GM20000 (cell line): Measurements from ENCODE around the gene GID4.

ENCODE experiments used
- DNase-seq: peaks from one replicate; pipeline ENCODE4 v3.0.0; 2012; ENCODE audit warnings: low spot score
- TF ChIP-seq, protein P1 (sequence below): IDR thresholded peaks from 2 replicates; pipeline ENCODE4 v1.5.1; 2012; ENCODE audit warnings: mild to moderate bottlenecking, control low read depth; ENCODE audit errors: extremely low read depth, missing control alignments

Gene GID4

DNA sequence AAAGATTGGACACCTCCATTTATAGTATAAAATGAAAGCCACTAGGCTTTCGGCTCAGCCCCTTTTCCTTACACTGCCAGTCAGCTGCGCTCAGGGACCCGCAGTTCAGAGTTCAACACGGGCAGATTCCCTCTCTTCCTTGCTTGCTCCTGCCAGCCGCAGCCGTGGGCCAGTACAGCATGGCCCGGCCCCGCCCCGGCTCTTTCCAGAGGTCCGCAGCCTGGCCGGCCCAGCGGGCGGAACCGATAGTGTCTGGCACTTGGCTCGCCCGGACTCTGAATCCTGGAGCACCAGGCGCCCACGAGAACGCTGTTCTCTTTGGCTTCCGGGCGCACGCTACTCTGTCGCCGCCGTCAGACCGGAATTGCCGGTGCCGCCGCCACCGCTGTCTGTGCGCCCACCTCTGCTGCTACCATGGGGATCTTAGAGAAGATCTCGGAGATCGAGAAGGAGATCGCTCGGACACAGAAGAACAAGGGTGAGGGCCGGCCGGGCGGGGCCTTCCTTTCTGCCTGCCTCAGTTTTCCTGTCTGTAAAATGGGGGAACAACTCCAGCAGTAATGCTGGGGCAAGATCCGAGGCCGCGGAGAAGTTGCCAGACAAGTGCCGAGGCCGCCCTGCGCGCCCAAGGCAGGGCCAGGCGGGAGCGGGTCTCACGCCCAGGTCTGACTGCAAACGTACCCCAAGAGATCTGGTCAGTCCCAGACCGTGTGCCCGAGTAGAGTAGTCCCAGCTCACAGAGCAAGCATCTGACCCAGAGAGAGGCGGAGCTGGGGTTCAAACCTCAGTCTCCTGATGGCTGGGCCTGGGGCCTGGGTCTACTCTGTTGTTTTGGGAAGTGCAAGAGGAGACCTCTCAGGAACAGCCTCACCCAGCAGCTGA, 48.6 kb downstream of the GID4 start, which contains the start of gene DRG2:
DRG2 (plus strand) TSS at position 339 of the 882 bp plus-strand sequence; CDS start at position 415, 76 bp downstream.
- TF ChIP-seq, protein P1, sequence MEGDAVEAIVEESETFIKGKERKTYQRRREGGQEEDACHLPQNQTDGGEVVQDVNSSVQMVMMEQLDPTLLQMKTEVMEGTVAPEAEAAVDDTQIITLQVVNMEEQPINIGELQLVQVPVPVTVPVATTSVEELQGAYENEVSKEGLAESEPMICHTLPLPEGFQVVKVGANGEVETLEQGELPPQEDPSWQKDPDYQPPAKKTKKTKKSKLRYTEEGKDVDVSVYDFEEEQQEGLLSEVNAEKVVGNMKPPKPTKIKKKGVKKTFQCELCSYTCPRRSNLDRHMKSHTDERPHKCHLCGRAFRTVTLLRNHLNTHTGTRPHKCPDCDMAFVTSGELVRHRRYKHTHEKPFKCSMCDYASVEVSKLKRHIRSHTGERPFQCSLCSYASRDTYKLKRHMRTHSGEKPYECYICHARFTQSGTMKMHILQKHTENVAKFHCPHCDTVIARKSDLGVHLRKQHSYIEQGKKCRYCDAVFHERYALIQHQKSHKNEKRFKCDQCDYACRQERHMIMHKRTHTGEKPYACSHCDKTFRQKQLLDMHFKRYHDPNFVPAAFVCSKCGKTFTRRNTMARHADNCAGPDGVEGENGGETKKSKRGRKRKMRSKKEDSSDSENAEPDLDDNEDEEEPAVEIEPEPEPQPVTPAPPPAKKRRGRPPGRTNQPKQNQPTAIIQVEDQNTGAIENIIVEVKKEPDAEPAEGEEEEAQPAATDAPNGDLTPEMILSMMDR: no peak

DNA sequence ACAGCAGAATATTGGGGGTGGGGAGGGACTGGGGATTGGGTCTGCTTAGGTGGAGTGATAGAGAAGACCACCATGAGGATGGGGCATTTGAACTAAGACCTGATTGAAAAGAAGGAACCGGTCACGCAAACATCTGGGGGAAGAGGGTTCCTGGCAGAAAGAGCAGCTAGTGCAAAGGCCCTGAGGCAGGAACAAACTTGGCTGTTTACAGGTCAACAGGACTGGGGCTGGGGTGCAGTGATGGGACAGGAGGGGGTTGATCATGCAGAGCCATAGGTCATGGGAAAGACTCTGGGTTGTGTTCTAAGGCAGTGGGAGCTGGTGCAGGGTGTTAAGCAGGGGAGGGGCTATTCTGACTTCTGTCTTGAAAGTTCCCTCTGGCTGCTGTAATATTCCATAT, 50.4 kb downstream of the GID4 start:
- TF ChIP-seq, protein P1: no peak
- DNase-seq: no peak

More for the DNA sequence above, 48.6 kb downstream of the GID4 start, which contains the start of gene DRG2:
- DNase-seq: peak; percentile 90

DNA sequence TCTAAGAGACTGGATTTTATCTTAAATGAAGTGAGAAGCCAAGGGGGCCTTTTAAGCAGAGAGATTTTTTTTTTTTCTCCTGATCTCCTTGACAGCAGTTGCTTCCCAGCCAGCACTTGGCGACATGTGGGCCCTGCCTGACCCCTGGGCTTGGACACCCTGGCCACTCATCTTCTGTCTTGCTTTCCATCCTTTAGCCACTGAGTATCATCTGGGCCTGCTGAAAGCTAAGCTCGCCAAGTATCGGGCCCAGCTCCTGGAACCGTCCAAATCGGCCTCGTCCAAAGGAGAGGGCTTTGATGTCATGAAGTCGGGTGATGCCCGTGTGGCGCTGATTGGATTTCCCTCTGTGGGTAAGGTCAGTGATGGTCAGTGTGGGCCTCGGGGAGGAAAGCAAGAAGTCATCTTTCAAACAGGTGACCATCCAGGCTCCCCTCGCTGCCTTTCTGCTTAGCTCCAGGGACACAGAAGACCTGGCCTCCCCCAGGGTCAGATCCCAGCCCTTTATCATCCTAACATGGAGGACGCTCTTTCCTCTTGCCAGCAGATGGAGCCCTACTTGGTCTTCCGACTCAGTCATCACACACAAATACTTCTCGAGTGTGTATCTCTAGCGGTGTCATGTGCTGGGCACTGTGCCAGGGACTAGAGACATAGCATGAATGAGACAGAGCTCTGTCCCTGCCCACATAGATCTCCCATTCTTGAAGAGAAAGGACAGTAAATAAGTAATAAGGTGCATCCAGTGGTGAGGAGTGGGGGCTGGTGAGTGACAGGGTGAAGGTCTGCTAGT, 54.6 kb downstream of the GID4 start:
- TF ChIP-seq, protein P1: no peak
- DNase-seq: no peak

DNA sequence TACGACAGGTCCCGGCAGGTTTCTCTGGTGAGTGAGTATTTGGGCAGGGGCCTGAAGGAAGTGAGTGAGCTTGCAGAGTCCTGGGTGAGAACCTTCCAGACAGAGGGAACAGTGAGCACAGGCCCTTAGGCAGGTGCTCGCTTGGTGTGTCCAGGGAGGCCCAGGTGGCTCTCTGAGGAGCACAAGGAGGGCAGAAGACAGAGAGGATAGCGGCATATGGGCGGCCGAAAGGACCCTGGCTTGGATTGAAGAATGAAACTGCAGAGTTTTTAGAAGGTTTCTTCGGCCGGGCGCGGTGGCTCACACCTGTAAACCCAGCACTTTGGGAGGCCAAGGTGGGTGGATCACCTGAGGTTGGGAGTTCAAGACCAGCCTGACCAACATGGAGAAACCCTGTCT, 55.2 kb downstream of the GID4 start:
- TF ChIP-seq, protein P1: no peak
- no peak for DNase-seq

DNA sequence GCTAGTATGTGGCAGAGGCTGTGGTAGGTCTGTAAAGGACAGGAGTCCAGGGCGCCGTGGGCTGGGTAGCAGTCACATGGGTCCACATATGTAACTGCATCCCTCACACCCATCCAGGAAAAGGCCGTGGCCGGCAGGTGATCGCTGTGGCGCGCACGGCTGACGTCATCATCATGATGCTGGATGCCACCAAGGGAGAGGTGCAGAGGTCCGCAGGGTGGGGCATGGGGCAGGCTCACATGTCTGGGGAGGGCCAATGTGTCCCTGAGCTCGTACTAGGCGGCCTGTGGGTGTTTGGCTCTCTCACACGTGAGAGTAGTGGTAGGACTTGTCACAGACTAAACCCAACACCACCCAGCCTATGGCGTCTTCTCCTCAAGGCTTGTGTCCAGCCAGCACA, 60.3 kb downstream of the GID4 start:
- DNase-seq: no peak
- TF ChIP-seq, protein P1: no peak

DNA sequence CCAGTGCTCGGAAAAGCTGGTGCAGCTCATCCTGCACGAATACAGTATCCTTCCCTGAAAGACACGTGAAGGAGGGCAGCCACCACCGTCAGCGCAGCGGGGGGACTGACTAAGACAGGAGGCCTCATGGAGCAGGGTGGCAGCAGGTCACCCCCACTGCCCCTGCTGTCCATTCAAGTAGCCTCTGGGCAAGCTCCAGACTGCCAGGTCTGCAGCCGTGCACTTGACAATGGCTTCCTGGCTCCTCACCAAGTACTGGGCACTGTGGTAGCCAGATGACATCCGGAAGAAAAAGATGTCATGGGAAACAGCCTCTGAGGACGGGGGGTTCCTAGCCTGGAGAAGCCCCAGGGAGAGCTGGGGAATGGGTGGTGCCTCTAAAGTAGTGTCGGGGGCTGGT, 61.4 kb downstream of the GID4 start:
- TF ChIP-seq, protein P1: no peak

DNA sequence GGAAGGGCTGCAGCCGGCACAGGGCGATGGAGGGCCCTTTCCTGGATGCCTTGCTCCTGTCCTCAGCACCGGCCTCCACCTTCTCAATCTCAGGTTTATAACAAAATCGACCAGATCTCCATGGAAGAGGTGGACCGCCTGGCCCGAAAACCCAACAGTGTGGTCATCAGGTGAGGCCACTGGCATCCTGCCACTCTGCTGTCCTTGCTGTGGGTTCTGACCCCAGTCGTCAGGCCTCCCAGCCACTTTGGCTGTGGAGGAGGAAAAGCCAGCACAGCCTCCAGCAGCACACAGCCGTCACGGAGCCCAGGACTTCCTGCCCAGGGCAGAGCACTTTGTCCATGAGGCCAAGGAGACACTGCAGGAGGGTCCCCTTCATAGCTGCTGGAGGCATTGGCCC, 62.6 kb downstream of the GID4 start:
- DNase-seq: no peak
- TF ChIP-seq, protein P1: no peak

More for the DNA sequence above, 61.4 kb downstream of the GID4 start:
- DNase-seq: no peak
